ENCODE data around the gene ALPI. TPM values are rescaled to one million over a fixed set of nuclear protein-coding genes. Genes with fewer than 3 reads are reported as not detected.

ALPI gene
- total RNA-seq, 1 experiment from 2014 or later, result not detected

GRCh38 chr2:232502511-232502910 lies 46.6 kb downstream of the ALPI start:
- Histone ChIP-seq H3F3A (ENCODE audit: low read length, unreplicated experiment) (no peaks in the 10 kb centered on the region), H3K4me1 (ENCODE audit: insufficient read depth, low read length) (no peaks in the 10 kb centered on the region), H3K9ac (ENCODE audit: low read length) (no peak overlapping the region), H3K4me3 (ENCODE audit: low read length) (no peak overlapping the region), H3K79me2 (ENCODE audit: low read length) (no peaks in the 10 kb centered on the region), H3K27ac (ENCODE audit: low read length) (no peak overlapping the region), H3K27me3 (ENCODE audit: low read length) (peaks cover 23% of the 10 kb centered on the region), H2AFZ (ENCODE audit: low read length) (no peak overlapping the region), H3K9me2 (replicated peaks; ENCODE audit: low read length) (no peaks in the 10 kb centered on the region), H3K4me2 (ENCODE audit: low read length) (no peak overlapping the region), H4K20me1 (ENCODE audit: low read length) (no peaks in the 10 kb centered on the region), H3K36me3 (ENCODE audit: low read depth, low read length) (no peaks in the 10 kb centered on the region), H3K9me3 (ENCODE audit: low read length) (no peaks in the 10 kb centered on the region)
- TF ChIP-seq CTCF (conservative IDR thresholded peaks at IDR 0.05; ENCODE audit: low read depth, low read length) (no peak), EZH2 (IDR thresholded peaks at IDR 0.05; ENCODE audit: low read length, unreplicated experiment) (no peak), EZH2phosphoT487 (IDR thresholded peaks at IDR 0.05; ENCODE audit: borderline replicate concordance, low read length) (no peak)
- POLR2A ChIA-PET (ENCODE audit: unreplicated experiment), result no interaction called here
- no peak for ATAC-seq
- CTCF ChIA-PET, result no interaction called here
- DNase-seq, result no peak
- BruUV-seq (replicated peaks), result no TSS peak
- intact Hi-C loops (cut with micrococcal nuclease), result no loop called here

- ATAC-seq (no peak), DNase-seq (no peak)
- Histone ChIP-seq H3F3A (ENCODE audit: low read length, unreplicated experiment) (no peaks in the 10 kb centered on the region), H3K9me2 (replicated peaks; ENCODE audit: low read length) (no peaks in the 10 kb centered on the region), H3K36me3 (ENCODE audit: low read depth, low read length) (no peaks in the 10 kb centered on the region), H3K4me1 (ENCODE audit: insufficient read depth, low read length) (no peaks in the 10 kb centered on the region), H4K20me1 (ENCODE audit: low read length) (no peaks in the 10 kb centered on the region), H3K27ac (ENCODE audit: low read length) (no peak overlapping the region), H2AFZ (ENCODE audit: low read length) (no peak overlapping the region), H3K9me3 (ENCODE audit: low read length) (no peaks in the 10 kb centered on the region), H3K4me2 (ENCODE audit: low read length) (no peak overlapping the region), H3K79me2 (ENCODE audit: low read length) (no peaks in the 10 kb centered on the region), H3K9ac (ENCODE audit: low read length) (no peak overlapping the region), H3K27me3 (ENCODE audit: low read length) (peaks cover 23% of the 10 kb centered on the region), H3K4me3 (ENCODE audit: low read length) (no peak overlapping the region)
- BruUV-seq (replicated peaks), result no TSS peak
- ChIA-PET CTCF (no interaction called here), POLR2A (ENCODE audit: unreplicated experiment) (no interaction called here)
- no peak for TF ChIP-seq EZH2phosphoT487 (IDR thresholded peaks at IDR 0.05; ENCODE audit: borderline replicate concordance, low read length)
- TF ChIP-seq CTCF (conservative IDR thresholded peaks at IDR 0.05; ENCODE audit: low read depth, low read length), result no peak
- intact Hi-C loops (cut with micrococcal nuclease), result no loop called here
Measured at GRCh38 chr2:232502911-232503808, 47.2 kb downstream of the ALPI start.

- DNase-seq (no peak), ATAC-seq (no peak)
- H3F3A ChIP-seq (ENCODE audit: low read length, unreplicated experiment), result no peaks in the 10 kb centered on the region
- no peaks in the 10 kb centered on the region for H3K9me3 ChIP-seq (ENCODE audit: low read length)
- no peaks in the 10 kb centered on the region for H4K20me1 ChIP-seq (ENCODE audit: low read length)
- no peak overlapping the region for H3K4me2 ChIP-seq (ENCODE audit: low read length)
- intact Hi-C loops (cut with micrococcal nuclease), result no loop called here
- TF ChIP-seq CTCF (conservative IDR thresholded peaks at IDR 0.05; ENCODE audit: low read depth, low read length) (no peak), EZH2phosphoT487 (IDR thresholded peaks at IDR 0.05; ENCODE audit: borderline replicate concordance, low read length) (no peak), EZH2 (IDR thresholded peaks at IDR 0.05; ENCODE audit: low read length, unreplicated experiment) (no peak)
- H3K27me3 ChIP-seq (ENCODE audit: low read length), result peaks cover 23% of the 10 kb centered on the region
- H3K27ac ChIP-seq (ENCODE audit: low read length), result no peak overlapping the region
- no peak overlapping the region for H3K4me3 ChIP-seq (ENCODE audit: low read length)
- H3K4me1 ChIP-seq (ENCODE audit: insufficient read depth, low read length), result no peaks in the 10 kb centered on the region
- H3K9ac ChIP-seq (ENCODE audit: low read length), result no peak overlapping the region
- POLR2A ChIA-PET (ENCODE audit: unreplicated experiment), result no interaction called here
- no peaks in the 10 kb centered on the region for H3K79me2 ChIP-seq (ENCODE audit: low read length)
- no peaks in the 10 kb centered on the region for H3K36me3 ChIP-seq (ENCODE audit: low read depth, low read length)
- CTCF ChIA-PET, result no interaction called here
- H2AFZ ChIP-seq (ENCODE audit: low read length), result no peak overlapping the region
- H3K9me2 ChIP-seq (replicated peaks; ENCODE audit: low read length), result no peaks in the 10 kb centered on the region
- no TSS peak for BruUV-seq (replicated peaks)
Measured at GRCh38 chr2:232503809-232504323, 47.9 kb downstream of the ALPI start.
